ENCODE data around the gene ESRRG.

Gene ESRRG

DNA sequence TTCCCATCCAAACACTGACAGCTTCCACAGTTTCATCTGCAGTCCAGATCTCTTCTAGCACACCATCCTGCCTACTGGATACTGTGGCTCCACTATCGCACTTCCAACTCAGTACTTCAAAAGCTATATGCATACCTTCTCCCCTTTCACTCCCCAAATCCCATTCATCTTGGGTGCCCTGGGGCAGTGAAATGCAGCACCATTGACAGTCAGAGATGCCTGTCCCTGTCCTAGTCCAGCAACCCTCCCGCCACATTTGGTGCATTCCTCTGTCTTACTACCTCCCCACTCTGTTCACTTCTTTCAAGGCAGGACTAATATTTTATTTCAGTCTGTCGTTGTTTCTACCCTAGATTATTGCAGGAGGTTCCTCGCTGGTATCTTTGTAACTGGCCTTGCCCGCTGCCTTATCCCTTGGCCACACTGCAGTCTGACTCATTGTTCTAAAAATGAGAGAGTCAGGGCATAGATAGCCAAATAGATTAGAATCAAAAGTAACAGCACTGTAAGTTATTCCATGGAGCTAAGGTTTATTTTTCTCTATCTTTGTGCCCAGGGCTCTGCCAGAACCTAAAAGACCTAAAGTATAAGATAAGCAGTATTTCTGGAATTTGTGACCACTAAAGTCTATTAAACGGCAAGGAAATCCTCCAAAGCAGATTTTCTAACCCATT lies 96.7 kb downstream of the ESRRG start:
- no peak for DNase-seq

DNA sequence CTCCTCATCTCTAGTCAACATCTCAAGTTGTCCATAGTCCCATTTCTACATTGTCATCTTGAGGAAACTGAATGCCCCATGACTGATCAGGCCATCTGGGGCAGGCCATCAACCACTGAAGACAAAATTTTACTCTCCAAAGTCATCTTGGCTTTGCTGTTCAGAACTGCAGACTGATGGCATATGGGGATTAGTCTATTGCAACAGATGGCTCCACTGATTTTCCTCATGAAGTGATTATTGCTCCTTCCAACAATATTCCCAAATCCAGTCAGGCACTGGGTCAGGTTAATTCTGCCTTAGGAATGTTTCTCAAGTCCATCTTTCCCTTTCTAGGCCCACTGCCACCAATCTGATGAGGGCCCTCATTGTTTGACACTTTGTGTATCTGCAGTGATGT lies 101.7 kb downstream of the ESRRG start:
- DNase-seq, result no peak

GRCh38 chr1:216617081-216617875 lies 106.0 kb downstream of the ESRRG start:
- no peak for DNase-seq

DNA sequence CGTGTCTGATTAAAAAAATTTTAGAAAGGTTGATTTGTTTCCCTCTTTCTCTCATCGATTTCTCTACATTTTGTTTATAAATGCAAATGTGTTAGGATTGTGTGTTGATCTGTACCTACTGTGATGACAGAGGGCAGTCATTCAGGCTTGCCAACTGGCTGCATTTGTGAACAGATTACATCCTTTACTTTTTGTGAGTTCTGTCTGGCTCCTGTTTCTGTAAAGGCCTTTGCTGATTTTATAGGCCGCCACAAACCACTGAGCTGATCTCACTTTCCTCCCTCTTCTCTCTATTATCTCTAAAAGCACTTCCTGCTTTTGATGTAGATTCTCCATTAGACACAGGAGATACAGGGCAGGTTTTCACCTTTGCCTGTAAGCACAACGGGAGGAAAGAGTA lies 106.8 kb downstream of the ESRRG start:
- DNase-seq, result no peak

- no peak for DNase-seq
Observed at GRCh38 chr1:216614011-216614934, 109.0 kb downstream of the ESRRG start.

DNA sequence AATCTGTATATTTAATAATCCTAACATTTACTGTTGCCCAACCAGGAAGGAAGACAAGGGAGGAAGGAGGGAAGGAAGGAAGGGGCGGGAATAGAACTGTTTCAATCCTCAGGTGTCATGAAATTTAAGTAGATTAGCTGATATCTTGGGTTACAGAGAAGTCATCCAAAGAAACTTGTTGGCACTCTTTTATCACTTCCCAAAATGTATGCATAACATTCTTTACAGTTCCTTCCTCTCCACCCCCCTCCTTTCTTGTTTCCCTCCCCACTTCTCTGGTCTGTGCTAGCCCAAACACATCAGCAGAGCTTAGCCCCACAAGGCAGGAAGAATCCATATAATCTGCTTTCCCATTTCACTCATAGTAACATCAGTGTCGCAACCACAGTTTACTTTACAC lies 110.9 kb downstream of the ESRRG start:
- no peak for DNase-seq

GRCh38 chr1:216607067-216607697 lies 116.0 kb downstream of the ESRRG start:
- DNase-seq, result no peak

DNA sequence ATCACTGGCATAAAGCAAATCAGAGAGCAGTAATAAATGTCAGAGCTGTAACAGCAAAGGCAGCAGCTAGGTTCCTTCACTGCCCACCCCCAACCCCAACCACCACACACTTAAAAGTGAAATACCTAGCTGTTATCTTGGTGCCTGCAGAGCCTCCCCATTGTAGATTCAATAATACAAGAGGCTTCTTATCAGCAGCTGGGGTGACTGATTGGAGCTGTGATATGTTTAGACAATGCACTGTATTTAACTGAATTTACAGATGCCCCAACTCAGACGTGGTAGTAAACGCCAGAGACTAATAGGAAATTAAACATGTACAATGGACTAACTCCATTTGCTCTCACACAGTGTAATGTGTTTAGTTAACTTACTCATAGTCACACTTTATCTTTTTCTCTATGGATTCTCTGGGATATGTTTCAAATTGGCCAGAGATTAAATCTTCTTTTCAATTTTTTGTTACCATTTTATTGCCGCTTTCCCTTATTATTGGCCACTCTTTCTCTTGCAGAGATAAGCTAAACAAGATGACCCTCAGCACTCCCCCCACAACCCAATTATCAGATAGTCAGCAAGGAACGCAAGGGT lies 117.1 kb downstream of the ESRRG start:
- DNase-seq, result no peak

- no peak for DNase-seq
Observed at GRCh38 chr1:216604771-216605170, 118.5 kb downstream of the ESRRG start.

DNA sequence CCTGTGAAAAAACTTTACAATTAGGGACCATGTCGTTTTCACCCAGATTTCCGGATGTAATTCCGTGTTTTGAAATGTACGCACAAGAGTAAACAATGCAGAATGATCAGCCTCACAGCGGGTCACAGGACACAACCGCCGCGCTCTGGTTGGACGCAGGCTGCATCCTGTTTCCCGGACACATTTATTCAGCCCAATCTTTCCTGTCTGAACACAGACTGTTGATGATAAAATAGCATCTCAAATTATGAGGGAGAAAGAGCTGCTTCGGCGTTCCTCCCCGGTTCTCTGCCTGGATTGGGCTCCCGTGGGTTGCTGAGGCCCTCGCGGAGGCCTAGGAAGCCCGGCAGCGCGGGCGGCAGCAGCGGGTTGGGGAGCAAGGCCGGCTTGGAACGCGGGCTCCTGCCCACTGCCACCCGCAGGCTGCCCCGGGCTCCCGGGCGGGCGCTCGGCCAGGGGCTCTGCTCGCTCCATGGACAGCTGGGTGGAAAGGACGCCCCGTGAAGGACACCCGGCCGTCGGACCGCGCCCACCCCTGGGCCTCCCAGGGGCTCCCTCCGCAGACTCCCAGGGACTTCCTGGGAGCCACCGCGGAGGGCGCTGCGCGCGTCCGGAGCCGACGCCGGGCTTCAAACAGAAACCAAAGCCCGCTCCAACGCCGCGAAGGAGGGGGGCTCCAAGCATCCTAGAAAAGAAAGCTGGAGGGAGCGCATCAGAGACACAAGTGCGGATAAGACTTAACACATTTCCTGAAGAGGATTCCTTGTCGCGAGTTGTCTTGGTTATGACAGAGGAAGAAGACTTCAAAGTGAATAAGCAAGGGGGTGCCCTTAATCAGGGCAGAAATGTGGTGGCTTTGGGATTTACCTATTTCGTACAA lies 122.3 kb downstream of the ESRRG start:
- DNase-seq, result peak; percentile 86

GRCh38 chr1:216599851-216600250 lies 123.4 kb downstream of the ESRRG start:
- DNase-seq, result no peak

DNA sequence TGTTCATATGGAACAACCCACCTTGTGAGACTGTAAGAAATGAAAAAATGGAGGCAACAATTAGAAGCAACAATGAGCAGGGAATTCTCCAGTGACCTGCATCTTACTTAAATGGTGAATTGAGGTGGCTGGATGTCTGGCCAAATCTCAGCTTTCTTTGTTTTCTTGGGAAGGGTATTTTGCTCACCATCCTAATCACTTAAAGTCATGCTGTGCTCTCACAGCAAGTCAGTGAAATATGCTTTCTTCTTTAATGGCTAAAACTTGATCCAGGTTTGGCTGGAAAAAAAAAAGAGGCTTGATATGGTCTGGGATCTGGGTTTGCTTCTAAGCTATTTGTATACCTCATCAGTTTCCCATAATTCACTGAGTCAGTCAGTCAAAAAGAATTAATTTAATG lies 124.8 kb downstream of the ESRRG start:
- no peak for DNase-seq

- DNase-seq, result no peak
Observed at GRCh38 chr1:216596281-216596862, 126.9 kb downstream of the ESRRG start.

- no peak for DNase-seq
Observed at GRCh38 chr1:216587715-216588114, 135.5 kb downstream of the ESRRG start.

DNA sequence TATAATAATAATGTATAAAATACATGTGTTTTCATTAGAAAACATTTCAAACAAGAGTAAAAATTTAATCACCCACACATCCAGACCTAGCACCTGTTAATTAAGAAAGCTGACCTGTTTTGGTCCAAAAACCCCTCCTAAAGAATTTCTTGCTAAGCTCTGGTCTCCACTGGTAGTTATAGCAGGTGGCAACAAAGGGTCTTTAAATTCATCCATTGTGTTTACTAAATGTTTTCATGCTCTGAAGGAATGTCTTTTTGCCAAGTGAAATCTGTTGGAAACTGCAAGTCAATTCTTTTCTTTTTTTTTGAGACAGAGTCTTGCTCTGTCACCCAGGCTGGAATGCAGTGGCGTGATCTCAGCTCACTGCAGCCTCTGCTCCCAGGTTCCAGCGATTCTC lies 141.1 kb downstream of the ESRRG start:
- DNase-seq, result no peak

- no peak for DNase-seq
Observed at GRCh38 chr1:216580538-216581057, 142.6 kb downstream of the ESRRG start.

GRCh38 chr1:216576234-216576937 lies 146.8 kb downstream of the ESRRG start:
- DNase-seq, result no peak

DNA sequence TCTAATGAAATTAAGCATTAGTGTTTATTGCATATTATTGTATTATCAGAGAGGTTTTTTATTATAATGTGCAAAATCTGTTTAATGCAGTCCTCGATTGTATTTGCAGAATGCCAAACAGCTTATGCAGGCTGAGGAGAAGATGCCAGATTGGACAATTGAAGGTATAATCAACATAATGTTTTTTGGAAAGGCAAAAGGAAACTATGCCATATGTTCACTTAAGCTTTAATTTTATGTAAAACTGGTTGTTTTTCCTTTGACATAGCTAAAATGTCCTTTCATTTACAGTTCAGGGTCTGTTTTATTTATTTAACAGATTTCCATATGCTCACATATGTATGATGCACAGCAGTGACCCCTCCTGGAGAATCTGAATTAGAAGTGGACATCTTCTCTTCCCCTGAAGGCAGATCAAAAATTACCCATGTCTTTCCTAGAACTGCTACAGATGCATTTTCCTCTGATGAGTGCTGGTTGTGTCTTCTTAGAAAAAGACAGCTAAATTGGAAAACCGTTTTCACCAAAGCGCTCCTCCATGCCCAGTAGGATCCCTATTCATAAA lies 156.5 kb downstream of the ESRRG start:
- DNase-seq, result no peak

DNA sequence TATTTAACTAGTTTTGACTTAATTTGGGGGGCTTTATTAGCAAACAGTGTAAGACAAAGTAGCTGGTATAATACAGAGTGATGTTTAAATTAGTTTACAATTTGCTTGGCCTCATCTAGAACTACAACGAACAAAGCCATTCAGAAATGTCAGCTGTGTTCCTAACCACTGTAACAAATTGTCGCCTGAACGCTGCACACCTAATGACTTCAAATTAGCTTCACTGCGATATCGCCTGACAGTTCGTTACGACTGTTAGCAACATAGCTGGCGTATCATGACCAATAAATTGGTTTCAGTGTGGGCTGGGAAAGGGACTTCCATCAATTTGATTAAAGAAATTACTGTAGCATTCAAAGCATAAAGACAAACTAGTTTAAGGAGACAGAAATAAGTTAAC lies 160.1 kb downstream of the ESRRG start:
- no peak for DNase-seq

GRCh38 chr1:216562383-216562782 lies 160.8 kb downstream of the ESRRG start:
- DNase-seq, result no peak
